ENCODE measurements around the gene MYLK.

DNA sequence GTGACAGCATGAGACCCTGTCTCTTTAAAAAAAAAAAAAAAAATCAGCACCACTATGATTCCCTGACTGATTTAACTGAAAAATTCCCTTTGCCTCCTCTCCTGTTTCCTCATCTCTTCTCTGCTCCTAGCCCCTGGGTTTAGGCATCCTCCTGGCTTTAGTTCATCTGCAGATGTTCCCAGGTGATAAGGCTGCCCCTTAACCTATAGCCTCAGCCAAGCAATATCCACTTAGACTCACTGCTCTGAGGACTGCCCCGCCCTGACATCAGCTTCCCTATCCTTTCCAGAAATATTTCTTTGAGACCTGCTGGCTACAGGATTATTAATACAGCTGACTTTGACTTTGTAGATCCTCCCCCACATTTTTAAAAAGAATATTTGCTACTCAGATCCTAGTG lies 259.8 kb downstream of the MYLK start:
- TF ChIP-seq, protein P1, sequence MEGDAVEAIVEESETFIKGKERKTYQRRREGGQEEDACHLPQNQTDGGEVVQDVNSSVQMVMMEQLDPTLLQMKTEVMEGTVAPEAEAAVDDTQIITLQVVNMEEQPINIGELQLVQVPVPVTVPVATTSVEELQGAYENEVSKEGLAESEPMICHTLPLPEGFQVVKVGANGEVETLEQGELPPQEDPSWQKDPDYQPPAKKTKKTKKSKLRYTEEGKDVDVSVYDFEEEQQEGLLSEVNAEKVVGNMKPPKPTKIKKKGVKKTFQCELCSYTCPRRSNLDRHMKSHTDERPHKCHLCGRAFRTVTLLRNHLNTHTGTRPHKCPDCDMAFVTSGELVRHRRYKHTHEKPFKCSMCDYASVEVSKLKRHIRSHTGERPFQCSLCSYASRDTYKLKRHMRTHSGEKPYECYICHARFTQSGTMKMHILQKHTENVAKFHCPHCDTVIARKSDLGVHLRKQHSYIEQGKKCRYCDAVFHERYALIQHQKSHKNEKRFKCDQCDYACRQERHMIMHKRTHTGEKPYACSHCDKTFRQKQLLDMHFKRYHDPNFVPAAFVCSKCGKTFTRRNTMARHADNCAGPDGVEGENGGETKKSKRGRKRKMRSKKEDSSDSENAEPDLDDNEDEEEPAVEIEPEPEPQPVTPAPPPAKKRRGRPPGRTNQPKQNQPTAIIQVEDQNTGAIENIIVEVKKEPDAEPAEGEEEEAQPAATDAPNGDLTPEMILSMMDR (conservative IDR thresholded peaks at IDR 0.05; ENCODE audit: low read length) = no peak
- TF ChIP-seq EZH2phosphoT487 (IDR thresholded peaks at IDR 0.05; ENCODE audit: borderline replicate concordance) = no peak

Measured in Loucy (cell line).